ENCODE results near the gene ADAP1.

The ADAP1 gene

GRCh38 chr7:853366-854117 lies 100.9 kb downstream of the ADAP1 start:
- no peak for DNase-seq

- DNase-seq = no peak
These were observed 103.3 kb downstream of the ADAP1 start for GRCh38 chr7:851204-851603.

- DNase-seq = no peak
These were observed 104.7 kb downstream of the ADAP1 start for GRCh38 chr7:849781-850180.

GRCh38 chr7:849145-849544 lies 105.3 kb downstream of the ADAP1 start:
- no peak for DNase-seq

All from NCI-H2171 treated with DMSO at 0.1 percent for 48 hours (cell line).